HEK293T (cell line): ENCODE data around the gene XPR1.

ENCODE experiments used
- CTCF ChIA-PET: fragments of 350-600 bp; formaldehyde crosslinking; extraction: SDS; loops from one replicate; lab custom pipeline; 2021; ENCODE audit warnings: antibody characterized with exemption, inconsistent platforms; lab: Yijun Ruan, JAX
- POLR2A ChIA-PET: fragments of 350-600 bp; formaldehyde crosslinking; extraction: SDS; loops from one replicate; lab custom pipeline; 2020; ENCODE audit warnings: antibody characterized with exemption, inconsistent platforms; lab: Yijun Ruan, JAX
- DNase-seq: peaks from one replicate; pipeline ENCODE4 v3.0.0; 2012; ENCODE audit warnings: mixed read lengths; ENCODE audit errors: extremely low spot score
- ARNT ChIP-seq: fragments of 450-650 bp; IDR thresholded peaks from 2 replicates; pipeline ENCODE4 v1.6.1; 2017; ENCODE audit warnings: mild to moderate bottlenecking
- BHLHE40 ChIP-seq: fragments of 450-650 bp; IDR thresholded peaks from 2 replicates; pipeline ENCODE4 v1.6.1; 2016; ENCODE audit warnings: mild to moderate bottlenecking, moderate library complexity, borderline replicate concordance
- CTBP1 ChIP-seq: fragments of 450-650 bp; IDR thresholded peaks from 2 replicates; pipeline ENCODE4 v1.6.1; 2016; ENCODE audit warnings: borderline replicate concordance
- ELF4 ChIP-seq: fragments of 450-650 bp; IDR thresholded peaks from 2 replicates; pipeline ENCODE4 v1.6.1; 2017; ENCODE audit warnings: antibody characterized with exemption
- FOXA1 ChIP-seq: fragments of 450-650 bp; IDR thresholded peaks from 2 replicates; pipeline ENCODE4 v1.6.1; 2016; ENCODE audit warnings: mild to moderate bottlenecking
- FOXK2 ChIP-seq: fragments of 450-650 bp; IDR thresholded peaks from 2 replicates; pipeline ENCODE4 v1.6.1; 2016; ENCODE audit warnings: mild to moderate bottlenecking
- FOXM1 ChIP-seq: fragments of 450-650 bp; IDR thresholded peaks from 2 replicates; pipeline ENCODE4 v1.6.1; 2017; ENCODE audit warnings: mild to moderate bottlenecking, borderline replicate concordance
- HDGF ChIP-seq: fragments of 450-650 bp; IDR thresholded peaks from 2 replicates; pipeline ENCODE4 v1.6.1; 2017; ENCODE audit warnings: antibody characterized with exemption, borderline replicate concordance
- L3MBTL2 ChIP-seq: fragments of 450-650 bp; conservative IDR thresholded peaks from 2 replicates; pipeline ENCODE4 v1.6.1; 2016; ENCODE audit warnings: mild to moderate bottlenecking
- LEF1 ChIP-seq: fragments of 450-650 bp; IDR thresholded peaks from 2 replicates; pipeline ENCODE4 v1.6.1; 2017; ENCODE audit warnings: mild to moderate bottlenecking, borderline replicate concordance
- NFRKB ChIP-seq: fragments of 450-650 bp; IDR thresholded peaks from 2 replicates; pipeline ENCODE4 v1.6.1; 2016; ENCODE audit warnings: mild to moderate bottlenecking, moderate library complexity
- PKNOX1 ChIP-seq: fragments of 450-650 bp; IDR thresholded peaks from 2 replicates; pipeline ENCODE4 v1.6.1; 2016
- SP1 ChIP-seq: fragments of 450-650 bp; IDR thresholded peaks from 2 replicates; pipeline ENCODE4 v1.6.1; 2017
- SUZ12 ChIP-seq: fragments of 450-650 bp; IDR thresholded peaks from 2 replicates; pipeline ENCODE4 v1.6.1; 2016; ENCODE audit warnings: mild to moderate bottlenecking
- TARDBP ChIP-seq: fragments of 450-650 bp; IDR thresholded peaks from 2 replicates; pipeline ENCODE4 v1.6.1; 2016
- ZNF384 ChIP-seq: fragments of 450-650 bp; IDR thresholded peaks from 2 replicates; pipeline ENCODE4 v1.6.1; 2016

Gene XPR1

GRCh38 chr1:180923887-180924286 lies 292.1 kb downstream of the XPR1 start:
- ChIA-PET CTCF (no interaction called here), POLR2A (no interaction called here)
- TF ChIP-seq FOXA1 (no peak), FOXM1 (no peak), SUZ12 (no peak), ELF4 (no peak), L3MBTL2 (no peak), SP1 (no peak), FOXK2 (no peak), NFRKB (no peak), HDGF (no peak)
- DNase-seq: no peak

- POLR2A ChIA-PET: no interaction called here
- no peak for DNase-seq
- CTCF ChIA-PET: no interaction called here
- TF ChIP-seq FOXK2: no peak
- TF ChIP-seq FOXM1: no peak
- TF ChIP-seq ARNT: no peak
- no peak for TF ChIP-seq PKNOX1
- no peak for TF ChIP-seq SUZ12
- no peak for TF ChIP-seq ZNF384
- TF ChIP-seq BHLHE40: no peak
- no peak for TF ChIP-seq L3MBTL2
- no peak for TF ChIP-seq CTBP1
- TF ChIP-seq NFRKB: no peak
- no peak for TF ChIP-seq TARDBP
- no peak for TF ChIP-seq LEF1
These were observed 293.1 kb downstream of the XPR1 start for GRCh38 chr1:180924939-180925338.

GRCh38 chr1:180925471-180926051 lies 293.7 kb downstream of the XPR1 start:
- CTCF ChIA-PET: no interaction called here
- TF ChIP-seq FOXM1 (no peak), L3MBTL2 (no peak), ARNT (no peak), PKNOX1 (no peak), SUZ12 (no peak), ZNF384 (no peak), ELF4 (no peak), SP1 (no peak), BHLHE40 (no peak), TARDBP (no peak), HDGF (no peak), NFRKB (no peak), LEF1 (no peak), FOXK2 (no peak), CTBP1 (no peak)
- POLR2A ChIA-PET: no interaction called here
- DNase-seq: no peak

- CTCF ChIA-PET: no interaction called here
- TF ChIP-seq TARDBP (no peak), FOXK2 (no peak), FOXA1 (no peak), PKNOX1 (no peak)
- POLR2A ChIA-PET: no interaction called here
- DNase-seq: no peak
These were observed 294.6 kb downstream of the XPR1 start for GRCh38 chr1:180926164-180926981.

- TF ChIP-seq L3MBTL2 (no peak), SP1 (no peak), FOXK2 (no peak), FOXM1 (no peak), BHLHE40 (no peak), LEF1 (no peak), FOXA1 (no peak), HDGF (no peak), PKNOX1 (no peak), ARNT (no peak), TARDBP (no peak), NFRKB (no peak), ZNF384 (no peak), SUZ12 (no peak), CTBP1 (no peak), ELF4 (no peak)
- ChIA-PET CTCF (no interaction called here), POLR2A (no interaction called here)
- no peak for DNase-seq
These were observed 295.5 kb downstream of the XPR1 start for GRCh38 chr1:180927348-180927747.

GRCh38 chr1:180927841-180928240 lies 296.0 kb downstream of the XPR1 start:
- CTCF ChIA-PET: no interaction called here
- POLR2A ChIA-PET: no interaction called here
- no peak for TF ChIP-seq TARDBP
- no peak for TF ChIP-seq ARNT
- TF ChIP-seq CTBP1: no peak
- no peak for TF ChIP-seq ELF4
- TF ChIP-seq FOXM1: no peak
- no peak for TF ChIP-seq SUZ12
- TF ChIP-seq ZNF384: no peak
- TF ChIP-seq BHLHE40: no peak
- no peak for TF ChIP-seq L3MBTL2
- TF ChIP-seq HDGF: no peak
- no peak for TF ChIP-seq PKNOX1
- TF ChIP-seq FOXA1: no peak
- no peak for TF ChIP-seq NFRKB
- no peak for DNase-seq
